ENCODE data around the gene LDLR.

Gene LDLR

DNA sequence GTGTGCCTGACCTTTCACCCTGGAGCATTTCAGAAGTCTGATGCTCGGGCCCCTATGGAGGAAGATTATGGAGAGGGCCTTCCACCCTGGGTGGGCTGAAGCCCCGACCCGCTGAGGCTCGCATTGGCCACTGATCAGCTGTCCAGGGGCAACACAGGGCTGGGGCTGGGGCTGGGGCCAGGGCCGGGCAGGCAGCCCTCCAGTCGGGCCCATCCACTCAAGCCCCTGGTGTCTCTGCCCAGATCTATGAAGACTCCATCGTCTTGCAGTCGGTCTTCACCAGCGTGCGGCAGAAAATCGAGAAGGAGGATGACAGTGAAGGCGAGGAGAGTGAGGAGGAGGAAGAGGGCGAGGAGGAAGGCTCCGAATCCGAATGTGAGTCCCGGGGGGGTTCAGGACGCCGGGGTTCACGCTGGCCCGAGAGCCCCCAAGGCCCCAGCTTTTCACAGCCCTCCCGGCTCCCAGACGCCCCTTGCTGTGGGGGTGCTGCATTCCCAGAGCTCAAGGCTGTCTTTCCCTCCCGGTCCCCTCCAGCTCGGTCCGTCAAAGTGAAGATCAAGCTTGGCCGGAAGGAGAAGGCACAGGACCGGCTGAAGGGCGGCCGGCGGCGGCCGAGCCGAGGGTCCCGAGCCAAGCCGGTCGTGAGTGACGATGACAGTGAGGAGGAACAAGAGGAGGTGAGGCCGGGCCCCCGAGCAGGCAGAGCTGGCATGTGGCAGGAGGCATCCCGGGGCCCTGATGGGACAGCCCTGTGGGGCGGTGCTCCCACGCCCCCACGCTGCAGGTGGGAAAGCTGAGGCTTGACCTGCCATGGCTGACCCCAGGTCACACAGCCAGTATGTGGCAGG lies 29.5 kb upstream of the LDLR start:
- TF ChIP-seq, protein P1, sequence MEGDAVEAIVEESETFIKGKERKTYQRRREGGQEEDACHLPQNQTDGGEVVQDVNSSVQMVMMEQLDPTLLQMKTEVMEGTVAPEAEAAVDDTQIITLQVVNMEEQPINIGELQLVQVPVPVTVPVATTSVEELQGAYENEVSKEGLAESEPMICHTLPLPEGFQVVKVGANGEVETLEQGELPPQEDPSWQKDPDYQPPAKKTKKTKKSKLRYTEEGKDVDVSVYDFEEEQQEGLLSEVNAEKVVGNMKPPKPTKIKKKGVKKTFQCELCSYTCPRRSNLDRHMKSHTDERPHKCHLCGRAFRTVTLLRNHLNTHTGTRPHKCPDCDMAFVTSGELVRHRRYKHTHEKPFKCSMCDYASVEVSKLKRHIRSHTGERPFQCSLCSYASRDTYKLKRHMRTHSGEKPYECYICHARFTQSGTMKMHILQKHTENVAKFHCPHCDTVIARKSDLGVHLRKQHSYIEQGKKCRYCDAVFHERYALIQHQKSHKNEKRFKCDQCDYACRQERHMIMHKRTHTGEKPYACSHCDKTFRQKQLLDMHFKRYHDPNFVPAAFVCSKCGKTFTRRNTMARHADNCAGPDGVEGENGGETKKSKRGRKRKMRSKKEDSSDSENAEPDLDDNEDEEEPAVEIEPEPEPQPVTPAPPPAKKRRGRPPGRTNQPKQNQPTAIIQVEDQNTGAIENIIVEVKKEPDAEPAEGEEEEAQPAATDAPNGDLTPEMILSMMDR (conservative IDR thresholded peaks at IDR 0.05; ENCODE audit: low read depth), result no peak
- no peak for DNase-seq (ENCODE audit: low spot score)
- ChIA-PET POLR2A (ENCODE audit: low non-redundant PET) (no interaction called here), CTCF (no interaction called here)
- peak overlapping the region; percentile 34 for H3K27ac ChIP-seq

DNA sequence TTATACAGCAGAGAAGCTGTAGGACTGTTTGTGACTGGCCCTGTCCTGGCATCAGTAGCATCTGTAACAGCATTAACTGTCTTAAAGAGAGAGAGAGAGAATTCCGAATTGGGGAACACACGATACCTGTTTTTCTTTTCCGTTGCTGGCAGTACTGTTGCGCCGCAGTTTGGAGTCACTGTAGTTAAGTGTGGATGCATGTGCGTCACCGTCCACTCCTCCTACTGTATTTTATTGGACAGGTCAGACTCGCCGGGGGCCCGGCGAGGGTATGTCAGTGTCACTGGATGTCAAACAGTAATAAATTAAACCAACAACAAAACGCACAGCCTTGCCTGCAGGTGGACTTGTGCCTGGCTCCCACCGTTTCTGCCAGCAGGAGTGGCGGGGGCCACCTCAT lies 27.3 kb upstream of the LDLR start:
- ChIA-PET POLR2A (ENCODE audit: low non-redundant PET) (no interaction called here), CTCF (no interaction called here)
- TF ChIP-seq, protein P1 (conservative IDR thresholded peaks at IDR 0.05; ENCODE audit: low read depth), result no peak
- no peak for DNase-seq (ENCODE audit: low spot score)
- peak overlapping the region; percentile 64 for H3K27ac ChIP-seq

- CTCF ChIA-PET, result interaction anchor here (0.7 to 1.2 kb wide), 2 partner anchors 13 to 32 kb away, joined by 3 to 6 read pairs; no protein-coding TSS in a partner anchor
Observed at GRCh38 chr19:11063434-11063833, 25.8 kb upstream of the LDLR start.

DNA sequence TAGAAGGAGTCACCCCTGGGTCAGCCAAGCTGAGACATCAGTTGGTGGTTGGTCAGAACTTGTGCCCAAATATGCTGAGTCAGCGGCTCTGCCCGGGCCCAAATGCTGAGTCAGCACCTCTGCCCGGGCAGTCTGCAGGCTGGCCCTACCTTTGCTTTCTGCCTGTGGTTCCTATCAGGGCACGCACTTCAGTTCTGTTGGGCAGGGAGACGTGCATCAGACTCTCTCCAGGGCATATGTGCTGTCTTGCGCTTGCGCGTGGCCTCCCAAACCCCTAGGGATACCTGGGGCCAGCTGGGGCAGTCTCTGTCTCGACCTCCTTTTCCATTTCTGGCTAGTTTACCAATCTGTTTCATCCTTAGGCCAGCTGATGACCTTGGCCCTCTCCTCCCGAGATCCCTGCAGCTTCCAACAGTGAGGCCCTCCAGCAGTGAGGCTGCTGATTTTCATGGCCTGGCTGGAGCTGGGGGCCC lies 24.4 kb upstream of the LDLR start:
- DNase-seq (ENCODE audit: low spot score), result peak; percentile 45
- TF ChIP-seq, protein P1 (conservative IDR thresholded peaks at IDR 0.05; ENCODE audit: low read depth), result no peak
- H3K27ac ChIP-seq, result peak overlapping the region; percentile 64
- ChIA-PET POLR2A (ENCODE audit: low non-redundant PET) (no interaction called here), CTCF (no interaction called here)

More at GRCh38 chr19:11063434-11063833, 25.8 kb upstream of the LDLR start:
- TF ChIP-seq, protein P1 (conservative IDR thresholded peaks at IDR 0.05; ENCODE audit: low read depth), result no peak
- POLR2A ChIA-PET (ENCODE audit: low non-redundant PET), result no interaction called here
- H3K27ac ChIP-seq, result peak overlapping the region; percentile 64
- DNase-seq (ENCODE audit: low spot score), result no peak

DNA sequence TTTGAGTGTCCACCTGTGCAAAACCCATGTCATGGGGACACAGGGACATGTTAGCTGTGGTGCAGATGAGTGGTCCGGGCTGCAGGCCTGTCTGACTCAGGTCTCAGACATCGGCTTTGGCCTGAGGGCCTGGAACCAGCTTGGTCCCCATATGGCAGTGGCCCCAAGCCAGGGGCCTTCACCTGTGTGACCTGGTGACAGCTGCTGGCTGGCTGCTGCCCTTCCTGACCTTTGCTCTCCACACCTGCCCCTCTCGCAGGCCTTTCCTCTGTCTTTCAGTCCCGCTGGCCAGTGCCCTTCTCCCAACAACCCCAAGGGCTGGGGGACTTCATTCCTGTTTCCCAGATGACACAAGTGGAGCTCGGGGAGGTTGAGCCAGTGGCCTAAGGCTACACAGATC lies 22.9 kb upstream of the LDLR start:
- TF ChIP-seq, protein P1 (conservative IDR thresholded peaks at IDR 0.05; ENCODE audit: low read depth), result no peak
- POLR2A ChIA-PET (ENCODE audit: low non-redundant PET), result no interaction called here
- CTCF ChIA-PET, result interaction anchor here (0.6 kb wide), 1 partner anchor 146 kb away, joined by 4 read pairs; no protein-coding TSS in a partner anchor
- DNase-seq (ENCODE audit: low spot score), result no peak
- H3K27ac ChIP-seq, result peak overlapping the region; percentile 64

DNA sequence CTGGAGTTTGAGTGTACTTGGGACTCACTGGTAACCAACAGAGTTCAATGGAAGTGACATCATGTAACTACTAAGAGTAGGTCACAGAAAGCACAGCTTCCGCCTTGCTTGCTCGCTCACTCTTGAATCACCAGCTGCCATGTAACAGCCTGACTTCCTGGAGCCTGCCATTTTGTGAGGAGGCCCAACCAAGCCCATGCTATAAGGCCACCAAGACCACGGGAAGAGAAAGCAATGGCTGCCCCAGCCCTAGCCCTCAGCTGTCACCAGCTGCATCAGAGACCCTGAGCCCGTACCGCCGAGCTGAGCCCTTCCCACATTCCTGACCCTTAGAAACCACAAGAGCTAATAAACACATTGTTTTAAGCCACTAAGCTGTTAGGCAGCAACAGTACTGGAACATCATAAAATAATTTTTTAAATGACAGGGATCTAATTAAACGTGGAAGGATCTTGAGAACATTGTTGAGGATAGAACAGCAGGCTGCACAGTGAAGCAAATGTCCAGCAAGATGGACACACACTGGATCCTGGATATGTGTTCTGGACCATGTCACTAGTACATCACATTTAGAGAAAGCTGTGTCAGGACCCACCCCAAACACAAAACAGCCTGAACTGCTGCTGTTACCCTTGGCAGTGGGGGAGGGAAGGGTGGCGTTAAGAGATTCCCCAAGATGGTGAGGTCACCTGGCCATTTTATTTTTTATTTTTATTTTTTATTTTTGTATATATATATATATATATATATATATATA lies 21.7 kb upstream of the LDLR start:
- TF ChIP-seq, protein P1 (conservative IDR thresholded peaks at IDR 0.05; ENCODE audit: low read depth), result no peak
- CTCF ChIA-PET, result interaction anchor here (0.5 to 1.3 kb wide), 5 partner anchors 32 to 316 kb away, joined by 3 to 5 read pairs (median 3); no protein-coding TSS in a partner anchor
- POLR2A ChIA-PET (ENCODE audit: low non-redundant PET), result no interaction called here
- peak overlapping the region; percentile 64 for H3K27ac ChIP-seq
- no peak for DNase-seq (ENCODE audit: low spot score)

All from RWPE1 (cell line).